ENCODE results near the gene ADAM23. TPM values are rescaled to one million over a fixed set of nuclear protein-coding genes. Genes with fewer than 3 reads are reported as not detected.
A peak's percentile ranks its signal among the peaks of the same experiment; 100 is the strongest.
"Not testable (repeated sequence)": the region's sequence is repeated elsewhere in the genome, so short reads cannot be mapped to it uniquely, and the experiment has no call there.

ADAM23 gene, protein sequence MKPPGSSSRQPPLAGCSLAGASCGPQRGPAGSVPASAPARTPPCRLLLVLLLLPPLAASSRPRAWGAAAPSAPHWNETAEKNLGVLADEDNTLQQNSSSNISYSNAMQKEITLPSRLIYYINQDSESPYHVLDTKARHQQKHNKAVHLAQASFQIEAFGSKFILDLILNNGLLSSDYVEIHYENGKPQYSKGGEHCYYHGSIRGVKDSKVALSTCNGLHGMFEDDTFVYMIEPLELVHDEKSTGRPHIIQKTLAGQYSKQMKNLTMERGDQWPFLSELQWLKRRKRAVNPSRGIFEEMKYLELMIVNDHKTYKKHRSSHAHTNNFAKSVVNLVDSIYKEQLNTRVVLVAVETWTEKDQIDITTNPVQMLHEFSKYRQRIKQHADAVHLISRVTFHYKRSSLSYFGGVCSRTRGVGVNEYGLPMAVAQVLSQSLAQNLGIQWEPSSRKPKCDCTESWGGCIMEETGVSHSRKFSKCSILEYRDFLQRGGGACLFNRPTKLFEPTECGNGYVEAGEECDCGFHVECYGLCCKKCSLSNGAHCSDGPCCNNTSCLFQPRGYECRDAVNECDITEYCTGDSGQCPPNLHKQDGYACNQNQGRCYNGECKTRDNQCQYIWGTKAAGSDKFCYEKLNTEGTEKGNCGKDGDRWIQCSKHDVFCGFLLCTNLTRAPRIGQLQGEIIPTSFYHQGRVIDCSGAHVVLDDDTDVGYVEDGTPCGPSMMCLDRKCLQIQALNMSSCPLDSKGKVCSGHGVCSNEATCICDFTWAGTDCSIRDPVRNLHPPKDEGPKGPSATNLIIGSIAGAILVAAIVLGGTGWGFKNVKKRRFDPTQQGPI
- total RNA-seq, result 10 to 100 TPM in 1 of 4 donors, 1 to 10 TPM in 3; 2.7 to 12.5 (median 4.9) TPM

DNA sequence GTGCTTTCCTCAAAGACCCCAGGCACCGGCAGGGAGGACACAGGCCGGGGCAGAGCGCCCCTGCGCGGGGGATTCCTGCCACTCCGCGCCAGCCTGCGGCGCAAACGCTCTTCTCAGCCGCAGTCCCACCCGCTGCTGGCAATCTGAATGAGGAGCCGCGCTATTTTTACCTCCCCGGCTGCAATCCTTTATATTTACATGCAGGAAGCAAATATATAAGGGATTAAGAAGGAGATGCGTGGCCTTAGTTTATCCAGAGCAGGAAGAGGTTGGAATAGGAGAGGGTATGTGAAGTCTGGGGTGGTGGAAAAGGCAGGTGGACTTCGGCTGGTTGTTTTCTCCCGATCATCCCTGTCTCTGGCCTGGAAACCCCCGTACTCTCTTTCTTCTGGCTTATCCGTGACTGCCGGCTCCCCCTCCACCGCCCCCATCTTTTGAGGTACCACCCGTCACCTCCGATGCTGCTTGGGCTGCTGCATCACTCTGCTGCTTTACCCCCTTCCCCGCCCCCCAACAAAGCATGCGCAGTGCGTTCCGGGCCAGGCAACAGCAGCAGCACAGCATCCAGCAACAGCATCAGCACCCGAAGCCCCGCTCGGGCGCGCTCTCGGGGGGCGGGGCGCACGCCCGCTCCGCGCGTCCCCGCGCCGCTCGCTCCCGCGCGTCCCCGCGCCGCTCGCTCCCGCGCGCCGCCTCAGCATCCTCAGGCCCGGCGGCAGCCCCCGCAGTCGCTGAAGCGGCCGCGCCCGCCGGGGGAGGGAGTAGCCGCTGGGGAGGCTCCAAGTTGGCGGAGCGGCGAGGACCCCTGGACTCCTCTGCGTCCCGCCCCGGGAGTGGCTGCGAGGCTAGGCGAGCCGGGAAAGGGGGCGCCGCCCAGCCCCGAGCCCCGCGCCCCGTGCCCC, at the start of gene ADAM23:
Gene ADAM23 (plus strand): TSS at position 700 of the 902 bp plus-strand sequence. CDS start 335 bp downstream, outside the sequence.
- TF ChIP-seq, protein P1, sequence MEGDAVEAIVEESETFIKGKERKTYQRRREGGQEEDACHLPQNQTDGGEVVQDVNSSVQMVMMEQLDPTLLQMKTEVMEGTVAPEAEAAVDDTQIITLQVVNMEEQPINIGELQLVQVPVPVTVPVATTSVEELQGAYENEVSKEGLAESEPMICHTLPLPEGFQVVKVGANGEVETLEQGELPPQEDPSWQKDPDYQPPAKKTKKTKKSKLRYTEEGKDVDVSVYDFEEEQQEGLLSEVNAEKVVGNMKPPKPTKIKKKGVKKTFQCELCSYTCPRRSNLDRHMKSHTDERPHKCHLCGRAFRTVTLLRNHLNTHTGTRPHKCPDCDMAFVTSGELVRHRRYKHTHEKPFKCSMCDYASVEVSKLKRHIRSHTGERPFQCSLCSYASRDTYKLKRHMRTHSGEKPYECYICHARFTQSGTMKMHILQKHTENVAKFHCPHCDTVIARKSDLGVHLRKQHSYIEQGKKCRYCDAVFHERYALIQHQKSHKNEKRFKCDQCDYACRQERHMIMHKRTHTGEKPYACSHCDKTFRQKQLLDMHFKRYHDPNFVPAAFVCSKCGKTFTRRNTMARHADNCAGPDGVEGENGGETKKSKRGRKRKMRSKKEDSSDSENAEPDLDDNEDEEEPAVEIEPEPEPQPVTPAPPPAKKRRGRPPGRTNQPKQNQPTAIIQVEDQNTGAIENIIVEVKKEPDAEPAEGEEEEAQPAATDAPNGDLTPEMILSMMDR (IDR thresholded peaks at IDR 0.05), result no peak
- TF ChIP-seq EP300 (IDR thresholded peaks at IDR 0.05), result no peak
- peak in 1 of 2 donors; percentile 42 for TF ChIP-seq POLR2A (IDR thresholded peaks at IDR 0.05)
- DNase-seq (ENCODE audit: low spot score in 2 of 2), result no peak
- H3K27me3 ChIP-seq, result peaks cover 0 to 17% of the 10 kb centered on the region in 2 donors

DNA sequence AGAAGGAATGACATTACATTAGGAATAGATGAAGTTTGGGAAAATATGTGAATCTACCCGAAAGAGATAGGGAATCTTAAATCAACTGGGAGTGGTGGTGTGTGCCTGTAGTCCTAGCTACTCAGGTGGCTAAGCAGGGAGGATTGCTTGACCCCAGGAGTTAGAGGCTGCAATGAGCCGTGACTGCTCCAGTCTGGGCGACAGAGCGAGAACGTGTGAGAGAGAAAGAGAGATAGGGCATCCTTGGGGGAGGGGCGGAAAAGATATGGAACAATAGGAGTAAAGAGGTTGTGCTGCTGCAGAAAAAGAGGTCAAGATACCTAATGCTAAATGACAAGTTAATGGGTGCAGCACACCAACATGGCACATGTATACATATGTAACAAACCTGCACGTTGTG, 47.1 kb upstream of the ADAM23 start:
- WGBS, 2 donors, result 66 to 72% methylated on average over 7 of the region's 7 CpGs
- TF ChIP-seq, protein P1 (IDR thresholded peaks at IDR 0.05), result no peak
- no peak for TF ChIP-seq POLR2A (IDR thresholded peaks at IDR 0.05)
- TF ChIP-seq EP300 (IDR thresholded peaks at IDR 0.05), result no peak
- H3K4me1 ChIP-seq, result no peaks in the 10 kb centered on the region
- H3K27ac ChIP-seq, result no peak overlapping the region
- no peak overlapping the region for H3K4me3 ChIP-seq
- no peaks in the 10 kb centered on the region for H3K27me3 ChIP-seq
- H3K36me3 ChIP-seq, result no peaks in the 10 kb centered on the region
- DNase-seq (ENCODE audit: low spot score in 2 of 2), result no peak
- peaks cover 0 to 8% (median 0%) of the 10 kb centered on the region in 4 donors for H3K9me3 ChIP-seq

More for the DNA sequence above, at the start of gene ADAM23:
- 0 to 1% methylated on average over 48 to 52 of the region's 81 CpGs for WGBS, 2 donors
- peaks cover 0 to 26% (median 6%) of the 10 kb centered on the region in 4 donors for H3K4me1 ChIP-seq
- H3K9me3 ChIP-seq, result no peaks in the 10 kb centered on the region
- peak within 1 kb of the TSS in 3 of 4 donors; percentile 53 to 64 (median 57) for H3K27ac ChIP-seq
- H3K4me3 ChIP-seq, result peak within 1 kb of the TSS; percentile 33 to 57 (median 50)
- H3K36me3 ChIP-seq, result no peaks in the 10 kb centered on the region

DNA sequence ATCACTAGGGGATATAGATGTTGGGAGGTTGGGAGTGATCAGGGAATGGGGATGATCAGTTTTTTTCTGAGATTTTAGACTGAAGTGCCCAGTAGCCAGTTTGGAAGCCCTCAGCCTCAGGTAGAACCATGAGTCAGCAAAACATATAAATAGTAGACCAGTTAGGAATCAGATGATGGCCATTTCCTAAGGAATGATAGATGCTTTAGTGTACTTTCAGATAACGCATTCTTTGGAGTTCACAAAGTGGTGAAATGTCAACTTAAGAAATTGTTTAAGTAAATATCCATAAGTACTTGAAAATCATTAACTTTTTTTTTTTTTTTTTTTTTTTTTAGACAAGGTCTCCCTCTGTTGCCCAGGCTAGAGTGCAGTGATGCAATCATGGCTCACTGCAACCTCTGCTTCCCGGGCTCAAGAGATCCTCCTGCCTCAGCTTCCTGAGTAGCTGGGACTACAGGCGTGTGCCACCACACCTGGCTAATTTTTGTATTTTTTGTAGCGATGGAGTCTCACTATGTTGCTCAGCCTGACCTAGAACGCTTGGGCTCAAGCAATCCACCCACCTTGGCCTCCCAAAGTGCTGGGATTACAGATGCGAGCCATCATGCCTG, 40.3 kb upstream of the ADAM23 start:
- DNase-seq (ENCODE audit: low spot score in 2 of 2); H3K9me3 ChIP-seq; H3K4me3 ChIP-seq; H3K4me1 ChIP-seq; H3K27me3 ChIP-seq; H3K27ac ChIP-seq; H3K36me3 ChIP-seq: not testable (repeated sequence)
- WGBS, 2 donors, result 86 to 91% methylated on average over 6 of the region's 6 CpGs

DNA sequence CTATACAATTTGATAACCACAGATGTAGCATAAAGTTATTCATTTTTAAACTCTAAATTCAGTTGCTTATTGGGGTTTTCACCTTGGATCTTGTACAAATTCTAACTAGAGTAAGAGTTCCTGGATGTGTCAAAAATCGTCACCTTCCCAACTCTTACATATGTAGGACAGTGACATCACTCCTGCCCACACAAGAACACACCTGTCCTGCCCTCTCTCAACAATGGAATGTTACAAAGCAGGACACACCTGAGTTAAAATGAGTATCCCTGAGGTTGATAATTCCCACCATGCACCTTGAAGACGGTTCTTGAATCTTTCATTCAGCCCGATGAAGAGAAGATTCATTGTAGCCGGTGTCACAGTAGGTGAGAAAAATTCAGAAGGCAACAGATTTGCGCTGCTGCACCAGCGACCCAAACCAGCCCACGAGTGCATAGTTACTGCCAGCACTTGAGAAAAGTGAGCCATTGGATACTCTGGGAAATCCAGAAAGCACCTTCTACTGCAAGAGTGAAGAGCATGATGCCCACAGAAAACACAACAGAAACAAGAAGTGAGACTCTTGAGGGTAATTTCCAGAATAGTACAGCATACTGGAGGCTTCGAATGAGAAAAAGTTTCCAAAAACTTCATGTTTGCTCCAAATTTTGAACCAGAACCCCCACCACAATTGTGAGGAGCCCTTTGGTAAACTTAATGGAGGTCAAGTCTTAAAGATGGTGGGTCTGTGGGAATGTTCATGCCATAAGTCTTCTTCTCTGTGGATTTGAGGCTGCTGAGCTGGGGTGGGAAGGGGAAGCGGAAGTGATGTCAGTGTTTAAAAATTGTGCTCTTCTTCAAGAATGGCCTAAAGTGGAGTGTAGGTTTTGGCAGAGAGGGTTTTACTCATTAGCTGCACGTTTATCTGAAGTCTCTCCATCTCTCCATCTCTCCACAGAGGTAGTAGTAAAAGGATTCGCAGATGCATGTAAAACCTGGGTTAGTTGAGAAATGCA, 34.7 kb upstream of the ADAM23 start:
- H3K9me3 ChIP-seq, result peaks cover 0 to 11% (median 0%) of the 10 kb centered on the region in 4 donors
- H3K36me3 ChIP-seq, result no peaks in the 10 kb centered on the region
- no peak overlapping the region for H3K27ac ChIP-seq
- 86 to 87% methylated on average over 11 of the region's 11 CpGs for WGBS, 2 donors
- TF ChIP-seq EP300 (IDR thresholded peaks at IDR 0.05) (no peak), POLR2A (IDR thresholded peaks at IDR 0.05) (no peak)
- TF ChIP-seq, protein P1 (IDR thresholded peaks at IDR 0.05), result no peak
- H3K4me1 ChIP-seq, result no peaks in the 10 kb centered on the region
- H3K4me3 ChIP-seq, result no peak overlapping the region
- H3K27me3 ChIP-seq, result no peaks in the 10 kb centered on the region
- DNase-seq (ENCODE audit: low spot score in 2 of 2), result no peak

Measured in tibial nerve (tissue), 4 donors.